CD4-positive, alpha-beta T cell treated with Interferon alpha-2 for 1 hour (primary cell): Measurements from ENCODE around the gene RHO.
"Not testable (repeated sequence)": the region's sequence is repeated elsewhere in the genome, so short reads cannot be mapped to it uniquely, and the experiment has no call there.

Experiments used
- DNase-seq, 2 donors: peaks; one replicate each; pipeline ENCODE4 v3.0.0-alpha.2; 2020 to 2022

RHO gene

GRCh38 chr3:129545951-129546350 is 17.5 kb downstream of the RHO start:
- not testable (repeated sequence) for DNase-seq

- no peak for DNase-seq
Observed at GRCh38 chr3:129547241-129547640, 18.8 kb downstream of the RHO start.

GRCh38 chr3:129548104-129548965 is 19.9 kb downstream of the RHO start:
- no peak for DNase-seq

GRCh38 chr3:129549006-129549800 is 20.8 kb downstream of the RHO start:
- DNase-seq = peak in 1 of 2 donors; percentile 18

GRCh38 chr3:129549805-129550204 is 21.4 kb downstream of the RHO start:
- no peak for DNase-seq

GRCh38 chr3:129552287-129553050 is 24.0 kb downstream of the RHO start:
- DNase-seq = no peak

GRCh38 chr3:129553171-129553570 is 24.7 kb downstream of the RHO start:
- no peak for DNase-seq

- DNase-seq = peak in 1 of 2 donors; percentile 18
Observed at GRCh38 chr3:129553719-129554118, 25.3 kb downstream of the RHO start.

GRCh38 chr3:129554356-129555152 is 26.1 kb downstream of the RHO start:
- DNase-seq = no peak

- DNase-seq = no peak
Observed at GRCh38 chr3:129555153-129555550, 26.7 kb downstream of the RHO start.

- DNase-seq = no peak
Observed at GRCh38 chr3:129555616-129556357, 27.3 kb downstream of the RHO start.

GRCh38 chr3:129556358-129556695 is 27.9 kb downstream of the RHO start:
- no peak for DNase-seq

- DNase-seq = no peak
Observed at GRCh38 chr3:129556890-129557547, 28.6 kb downstream of the RHO start.

- no peak for DNase-seq
Observed at GRCh38 chr3:129557548-129557894, 29.1 kb downstream of the RHO start.

GRCh38 chr3:129558081-129558771 is 29.8 kb downstream of the RHO start:
- DNase-seq = no peak

GRCh38 chr3:129558772-129559564 is 30.5 kb downstream of the RHO start:
- no peak for DNase-seq

GRCh38 chr3:129559565-129560079 is 31.2 kb downstream of the RHO start:
- no peak for DNase-seq

GRCh38 chr3:129560269-129560787 is 31.9 kb downstream of the RHO start:
- no peak for DNase-seq

GRCh38 chr3:129560911-129561594 is 32.6 kb downstream of the RHO start:
- no peak for DNase-seq
